Erythroblast (primary cell): ENCODE measurements around the gene TMEM108.

Experiments used
- GATA1 ChIP-seq: IDR thresholded peaks from 2 replicates; pipeline ENCODE4 v1.6.1; 2011; ENCODE audit warnings: low read depth, mild to moderate bottlenecking, control low read depth, low read length, moderate library complexity
- POLR2A ChIP-seq: IDR thresholded peaks from 2 replicates; pipeline ENCODE4 v1.6.1; 2011; ENCODE audit warnings: mild to moderate bottlenecking, low read length

DNA sequence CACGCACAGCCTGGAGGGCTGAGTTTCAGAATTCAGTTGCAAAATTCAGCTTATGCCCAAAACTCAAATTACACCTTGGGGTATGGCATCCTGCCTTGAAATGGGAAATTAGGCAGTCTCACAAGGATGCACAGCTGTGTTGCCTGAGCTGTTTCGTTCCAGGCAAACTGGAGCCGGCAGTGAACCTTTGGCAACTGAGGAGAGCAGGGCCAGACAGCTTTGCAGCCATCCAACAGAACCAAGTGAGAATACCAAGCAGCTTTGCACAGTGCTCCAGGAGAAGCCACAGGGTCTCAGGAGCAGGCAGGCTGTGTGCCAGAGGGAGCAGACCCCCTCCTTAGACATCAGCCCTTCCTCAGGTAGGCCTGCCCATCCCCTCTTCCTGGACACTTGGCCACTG, 329.2 kb downstream of the TMEM108 start:
- no peak for TF ChIP-seq POLR2A
- TF ChIP-seq GATA1, result no peak
